Astrocyte (in vitro differentiated cells and primary cell): ENCODE measurements around the gene RIOK3.

Experiments
- EZH2 ChIP-seq: IDR thresholded peaks from 2 replicates; pipeline ENCODE4 v1.6.1; 2012; ENCODE audit warnings: mild to moderate bottlenecking, low read length, inconsistent platforms; ENCODE audit not compliant: insufficient read depth
- TF ChIP-seq, protein P1 (sequence below): IDR thresholded peaks from 2 replicates; pipeline ENCODE4 v1.5.1; 2011; ENCODE audit warnings: low read depth, mild to moderate bottlenecking, inconsistent platforms, low read length, moderate library complexity; ENCODE audit not compliant: insufficient read depth

DNA sequence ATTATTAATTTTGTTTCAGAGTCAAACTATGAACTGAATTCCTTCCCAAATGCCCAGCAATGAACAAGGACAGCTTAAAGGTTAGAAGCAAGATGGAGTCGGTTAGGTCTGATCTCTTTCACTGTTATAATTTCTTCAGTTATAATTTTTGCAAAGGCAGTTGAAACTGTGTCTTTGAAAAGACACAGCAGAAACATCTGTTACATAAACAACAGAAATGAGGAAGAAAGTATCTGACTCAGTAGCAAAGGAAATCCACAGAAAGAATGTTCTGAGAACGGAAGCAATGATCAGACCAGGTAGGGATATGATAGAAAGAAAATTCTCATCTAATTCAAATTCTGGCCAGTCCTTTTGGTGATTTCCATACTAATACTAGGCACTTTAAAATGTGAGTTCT is 45.0 kb downstream of the RIOK3 start:
- TF ChIP-seq, protein P1, sequence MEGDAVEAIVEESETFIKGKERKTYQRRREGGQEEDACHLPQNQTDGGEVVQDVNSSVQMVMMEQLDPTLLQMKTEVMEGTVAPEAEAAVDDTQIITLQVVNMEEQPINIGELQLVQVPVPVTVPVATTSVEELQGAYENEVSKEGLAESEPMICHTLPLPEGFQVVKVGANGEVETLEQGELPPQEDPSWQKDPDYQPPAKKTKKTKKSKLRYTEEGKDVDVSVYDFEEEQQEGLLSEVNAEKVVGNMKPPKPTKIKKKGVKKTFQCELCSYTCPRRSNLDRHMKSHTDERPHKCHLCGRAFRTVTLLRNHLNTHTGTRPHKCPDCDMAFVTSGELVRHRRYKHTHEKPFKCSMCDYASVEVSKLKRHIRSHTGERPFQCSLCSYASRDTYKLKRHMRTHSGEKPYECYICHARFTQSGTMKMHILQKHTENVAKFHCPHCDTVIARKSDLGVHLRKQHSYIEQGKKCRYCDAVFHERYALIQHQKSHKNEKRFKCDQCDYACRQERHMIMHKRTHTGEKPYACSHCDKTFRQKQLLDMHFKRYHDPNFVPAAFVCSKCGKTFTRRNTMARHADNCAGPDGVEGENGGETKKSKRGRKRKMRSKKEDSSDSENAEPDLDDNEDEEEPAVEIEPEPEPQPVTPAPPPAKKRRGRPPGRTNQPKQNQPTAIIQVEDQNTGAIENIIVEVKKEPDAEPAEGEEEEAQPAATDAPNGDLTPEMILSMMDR = no peak
- no peak for TF ChIP-seq EZH2
